Liver (tissue), 9 donors: ENCODE results near the gene FBXL2. TPM values are rescaled to one million over a fixed set of nuclear protein-coding genes. Genes with fewer than 3 reads are reported as not detected.
"Not testable (repeated sequence)": the region's sequence is repeated elsewhere in the genome, so short reads cannot be mapped to it uniquely, and the experiment has no call there.

Source experiments
- DNase-seq: peaks from one replicate; pipeline ENCODE4 v3.0.0-alpha.2; 2017; ENCODE audit warnings: low spot score
- H3K27ac ChIP-seq, 2 donors: one replicate each; pipeline ENCODE4 v1.7.0; 2013; ENCODE audit warnings: inconsistent platforms in 2 of 2, low read length in 2 of 2, control low read depth in 1 of 2, low read depth in 1 of 2, mild to moderate bottlenecking in 1 of 2
- H3K27me3 ChIP-seq, 4 donors: one replicate each; pipeline versions ENCODE4 v1.6.1 to v1.7.0; 2013; ENCODE audit warnings: low read length in 3 of 4, inconsistent platforms in 1 of 4, mild to moderate bottlenecking in 1 of 4, moderate library complexity in 1 of 4; ENCODE audit not compliant: control insufficient read depth in 4 of 4, insufficient read depth in 4 of 4
- H3K36me3 ChIP-seq, 4 donors: one replicate each; pipeline versions ENCODE4 v1.6.1 to v1.7.0; 2013; ENCODE audit warnings: low read length in 3 of 4, mild to moderate bottlenecking in 3 of 4, low read depth in 1 of 4, moderate library complexity in 1 of 4; ENCODE audit not compliant: control insufficient read depth in 4 of 4, insufficient read depth in 3 of 4
- H3K4me1 ChIP-seq, 4 donors: one replicate each; pipeline versions ENCODE4 v1.6.1 to v1.7.0; 2013; ENCODE audit warnings: low read length in 3 of 4, mild to moderate bottlenecking in 3 of 4, moderate library complexity in 1 of 4; ENCODE audit not compliant: control insufficient read depth in 4 of 4, insufficient read depth in 4 of 4
- H3K4me3 ChIP-seq, 3 donors: one replicate each; pipeline versions ENCODE4 v1.6.1 to v1.7.0; 2013; ENCODE audit warnings: low read length in 3 of 3, control low read depth in 1 of 3, low read depth in 1 of 3, mild to moderate bottlenecking in 1 of 3
- H3K9ac ChIP-seq, 2 donors: one replicate each; pipeline ENCODE4 v1.7.0; 2013; ENCODE audit warnings: low read length in 2 of 2, mild to moderate bottlenecking in 2 of 2, moderate library complexity in 2 of 2, control low read depth in 1 of 2, low read depth in 1 of 2
- H3K9me3 ChIP-seq, 4 donors: one replicate each; pipeline versions ENCODE4 v1.6.1 to v1.7.0; 2013; ENCODE audit warnings: low read length in 3 of 4; ENCODE audit not compliant: control insufficient read depth in 4 of 4
- EGR1 ChIP-seq, 2 donors: IDR thresholded peaks; 2 replicates each; pipeline ENCODE4 v1.6.1; 2016 to 2018; ENCODE audit warnings: antibody characterized with exemption in 2 of 2, low read depth in 2 of 2
- FOXA1 ChIP-seq: IDR thresholded peaks from 2 replicates; pipeline ENCODE4 v1.6.1; 2016; ENCODE audit warnings: antibody characterized with exemption
- FOXA2 ChIP-seq: IDR thresholded peaks from 2 replicates; pipeline ENCODE4 v1.6.1; 2016; ENCODE audit warnings: antibody characterized with exemption
- GABPA ChIP-seq, 2 donors: IDR thresholded peaks in 1 of 2; conservative IDR thresholded peaks in 1 of 2; 2 replicates each; pipeline ENCODE4 v1.6.1; 2016; ENCODE audit warnings: antibody characterized with exemption in 2 of 2, mild to moderate bottlenecking in 1 of 2, moderate library complexity in 1 of 2
- HNF4A ChIP-seq, 2 donors: conservative IDR thresholded peaks; 2 replicates each; pipeline ENCODE4 v1.6.1; 2016; ENCODE audit warnings: antibody characterized with exemption in 2 of 2, mild to moderate bottlenecking in 2 of 2
- HNF4G ChIP-seq: IDR thresholded peaks from 2 replicates; pipeline ENCODE4 v1.6.1; 2016; ENCODE audit warnings: antibody characterized with exemption
- JUND ChIP-seq, 2 donors: IDR thresholded peaks; 2 replicates each; pipeline ENCODE4 v1.6.1; 2016; ENCODE audit warnings: antibody characterized with exemption in 2 of 2
- NR2F2 ChIP-seq: IDR thresholded peaks from 2 replicates; pipeline ENCODE4 v1.6.1; 2016; ENCODE audit warnings: antibody characterized with exemption
- RAD21 ChIP-seq, 2 donors: IDR thresholded peaks; 2 replicates each; pipeline ENCODE4 v1.6.1; 2016; ENCODE audit warnings: antibody characterized with exemption in 2 of 2, mild to moderate bottlenecking in 2 of 2
- RXRA ChIP-seq, 2 donors: IDR thresholded peaks; 2 replicates each; pipeline ENCODE4 v1.6.1; 2017 to 2018; ENCODE audit warnings: antibody characterized with exemption in 2 of 2, mild to moderate bottlenecking in 1 of 2
- SP1 ChIP-seq: IDR thresholded peaks from 2 replicates; pipeline ENCODE4 v1.6.1; 2018; ENCODE audit warnings: antibody characterized with exemption, mild to moderate bottlenecking
- TAF1 ChIP-seq: conservative IDR thresholded peaks from 2 replicates; pipeline ENCODE4 v1.6.1; 2016; ENCODE audit warnings: antibody characterized with exemption, mild to moderate bottlenecking
- YY1 ChIP-seq: IDR thresholded peaks from 2 replicates; pipeline ENCODE4 v1.6.1; 2016; ENCODE audit warnings: antibody characterized with exemption, mild to moderate bottlenecking
- WGBS: extraction: QIAGEN DNeasy Blood & Tissue Kit; methylation state at CpG from one replicate; pipeline ENCODE4 v1.1.7; 2013; 5-methylcytosine and 5-hydroxymethylcytosine counted together
- polyA plus RNA-seq, 2 donors: library from polyadenylated mRNA; stranded (reverse) in 1 of 2; unstranded in 1 of 2; fragments of 200-250 nt in 1 of 2; fragments of >200 nt in 1 of 2; fragmentation: Nextera tagmentation in 1 of 2; extraction: Ambion mirVana in 1 of 2; gene quantifications; one replicate each; pipeline versions ENCODE4 v1.2.1 to v1.2.3, GENCODE V29; 2013 to 2015
- total RNA-seq, 2 donors: library from RNA; depleted of rRNA; stranded (reverse); fragments of >200 nt; gene quantifications; one replicate each; pipeline ENCODE4 v1.2.3, GENCODE V29; 2014
- TF ChIP-seq, protein P1 (sequence below): fragments of 150-350 bp; IDR thresholded peaks from 2 replicates; pipeline ENCODE4 v1.5.1; 2017; ENCODE audit warnings: improper control_type of control experiment, low read depth, low read length; ENCODE audit not compliant: missing input control
- TF ChIP-seq, protein P2 (sequence below): IDR thresholded peaks from 2 replicates; pipeline ENCODE4 v1.6.1; 2016; ENCODE audit warnings: antibody characterized with exemption
- TF ChIP-seq, protein P3 (sequence below): IDR thresholded peaks from 2 replicates; pipeline ENCODE4 v1.6.1; 2016; ENCODE audit warnings: antibody characterized with exemption, mild to moderate bottlenecking
- TF ChIP-seq, protein P4 (sequence below): IDR thresholded peaks from 2 replicates; pipeline ENCODE4 v1.6.1; 2016; ENCODE audit warnings: antibody characterized with exemption
- donor health status: healthy.
- donor health status: healthy.
- donor health status: healthy.
- donor health status: healthy.
- donor health status: healthy.

FBXL2 gene
- total and polyA plus RNA-seq, 4 donors = 0.24 to 1.3 (median 0.81) TPM

DNA sequence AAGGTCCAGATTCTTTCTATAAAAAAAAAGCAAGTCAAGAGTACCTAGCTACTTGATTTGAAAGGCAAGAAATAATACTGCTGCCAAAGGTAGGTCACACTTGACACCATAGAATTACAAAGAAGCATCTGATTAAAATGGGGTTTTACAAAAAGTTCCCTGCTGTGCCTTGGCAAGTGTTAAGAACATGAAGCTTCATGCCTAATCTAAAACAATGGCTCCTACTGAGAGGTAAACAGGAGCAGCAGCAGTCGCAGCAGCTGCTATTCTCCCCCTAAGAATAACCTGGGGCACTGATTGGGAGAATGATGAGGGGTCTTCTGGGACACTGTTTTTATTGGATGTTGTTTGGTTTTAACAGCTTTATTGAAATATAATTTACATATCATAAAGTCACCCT lies 148.8 kb downstream of the FBXL2 start:
- Histone ChIP-seq H3K27me3 (no peaks in the 10 kb centered on the region), H3K4me3 (no peak overlapping the region), H3K4me1 (peaks cover 4 to 38% (median 14%) of the 10 kb centered on the region in 4 donors), H3K36me3 (peaks cover 0 to 5% (median 0%) of the 10 kb centered on the region in 4 donors), H3K9me3 (no peaks in the 10 kb centered on the region), H3K27ac (no peak overlapping the region), H3K9ac (no peak overlapping the region)
- no peak for DNase-seq
- WGBS = 92% methylated on average over 1 of the region's 1 CpG
- TF ChIP-seq, protein P1, sequence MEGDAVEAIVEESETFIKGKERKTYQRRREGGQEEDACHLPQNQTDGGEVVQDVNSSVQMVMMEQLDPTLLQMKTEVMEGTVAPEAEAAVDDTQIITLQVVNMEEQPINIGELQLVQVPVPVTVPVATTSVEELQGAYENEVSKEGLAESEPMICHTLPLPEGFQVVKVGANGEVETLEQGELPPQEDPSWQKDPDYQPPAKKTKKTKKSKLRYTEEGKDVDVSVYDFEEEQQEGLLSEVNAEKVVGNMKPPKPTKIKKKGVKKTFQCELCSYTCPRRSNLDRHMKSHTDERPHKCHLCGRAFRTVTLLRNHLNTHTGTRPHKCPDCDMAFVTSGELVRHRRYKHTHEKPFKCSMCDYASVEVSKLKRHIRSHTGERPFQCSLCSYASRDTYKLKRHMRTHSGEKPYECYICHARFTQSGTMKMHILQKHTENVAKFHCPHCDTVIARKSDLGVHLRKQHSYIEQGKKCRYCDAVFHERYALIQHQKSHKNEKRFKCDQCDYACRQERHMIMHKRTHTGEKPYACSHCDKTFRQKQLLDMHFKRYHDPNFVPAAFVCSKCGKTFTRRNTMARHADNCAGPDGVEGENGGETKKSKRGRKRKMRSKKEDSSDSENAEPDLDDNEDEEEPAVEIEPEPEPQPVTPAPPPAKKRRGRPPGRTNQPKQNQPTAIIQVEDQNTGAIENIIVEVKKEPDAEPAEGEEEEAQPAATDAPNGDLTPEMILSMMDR = no peak
- TF ChIP-seq RAD21 (IDR thresholded peaks at IDR 0.05) = no peak

DNA sequence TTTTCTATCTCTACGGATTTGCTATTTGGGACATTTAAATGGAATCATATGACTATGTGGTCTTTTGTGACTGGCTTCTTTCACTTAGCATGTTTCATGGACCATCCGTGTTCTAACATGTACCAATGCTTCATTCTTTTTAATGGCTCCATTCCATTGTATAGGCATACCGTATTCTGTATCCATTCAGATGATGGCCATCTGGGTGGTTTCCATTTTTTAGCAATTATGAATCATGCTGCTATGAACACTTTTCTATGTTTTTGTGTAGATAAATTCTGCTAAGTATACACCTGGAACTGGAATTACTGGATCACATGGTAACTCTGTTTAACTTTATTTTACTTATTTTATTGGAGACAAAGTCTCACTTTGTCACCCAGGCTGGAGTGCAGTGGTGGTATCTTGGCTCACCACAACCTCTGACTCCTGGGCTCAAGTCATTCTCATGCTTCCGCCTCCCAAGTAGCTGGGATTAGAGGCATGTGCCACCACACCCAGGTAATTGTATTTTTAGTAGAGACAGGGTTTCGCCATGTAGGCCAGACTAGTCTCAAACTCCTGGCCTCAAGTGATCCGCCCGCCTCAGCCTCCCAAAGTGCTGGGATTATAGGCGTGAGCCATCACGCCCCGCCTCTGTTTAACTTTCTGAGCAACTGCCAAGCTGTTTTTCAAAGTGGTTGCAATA lies 149.5 kb downstream of the FBXL2 start:
- H3K4me3 ChIP-seq = no peak overlapping the region
- no peak for DNase-seq
- H3K4me1 ChIP-seq = peaks cover 4 to 43% (median 14%) of the 10 kb centered on the region in 4 donors
- WGBS = 86% methylated on average over 10 of the region's 10 CpGs
- peaks cover 0 to under 1% (median 0%) of the 10 kb centered on the region in 4 donors for H3K36me3 ChIP-seq
- H3K27me3 ChIP-seq = no peaks in the 10 kb centered on the region
- TF ChIP-seq HNF4A (conservative IDR thresholded peaks at IDR 0.05) = no peak
- TF ChIP-seq SP1 = no peak
- TF ChIP-seq HNF4G = no peak
- H3K27ac ChIP-seq = no peak overlapping the region
- H3K9ac ChIP-seq = no peak overlapping the region
- H3K9me3 ChIP-seq = no peaks in the 10 kb centered on the region

DNA sequence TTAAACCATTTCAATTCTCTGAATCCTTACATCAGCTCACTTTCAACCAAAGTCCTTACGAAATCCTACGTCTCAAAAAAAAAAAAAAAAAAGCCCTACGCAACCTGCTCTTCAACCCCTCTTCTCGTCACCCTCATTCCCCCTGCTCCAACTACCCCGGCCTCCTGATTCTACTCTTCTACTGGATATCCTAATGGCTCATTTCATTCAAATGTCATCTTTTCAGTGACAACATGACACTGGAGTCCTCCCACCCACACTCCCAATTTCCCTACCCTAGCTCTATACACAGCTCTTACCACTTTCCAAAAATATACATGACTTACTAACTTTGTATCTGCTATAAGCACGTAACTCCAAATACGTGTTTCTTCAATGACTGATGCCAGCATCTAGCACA lies 151.5 kb downstream of the FBXL2 start:
- TF ChIP-seq HNF4A (conservative IDR thresholded peaks at IDR 0.05) (no peak), JUND (IDR thresholded peaks at IDR 0.05) (no peak), SP1 (no peak), FOXA1 (no peak), GABPA (IDR thresholded peaks at IDR 0.05 in 1 of 2, conservative IDR thresholded peaks at IDR 0.05 in 1 of 2) (no peak), FOXA2 (no peak), HNF4G (no peak), RAD21 (IDR thresholded peaks at IDR 0.05) (no peak), NR2F2 (no peak), TAF1 (no peak), EGR1 (IDR thresholded peaks at IDR 0.05; ENCODE audit: low read depth in 2 of 2) (no peak), RXRA (IDR thresholded peaks at IDR 0.05) (no peak), YY1 (no peak)
- TF ChIP-seq, protein P2, sequence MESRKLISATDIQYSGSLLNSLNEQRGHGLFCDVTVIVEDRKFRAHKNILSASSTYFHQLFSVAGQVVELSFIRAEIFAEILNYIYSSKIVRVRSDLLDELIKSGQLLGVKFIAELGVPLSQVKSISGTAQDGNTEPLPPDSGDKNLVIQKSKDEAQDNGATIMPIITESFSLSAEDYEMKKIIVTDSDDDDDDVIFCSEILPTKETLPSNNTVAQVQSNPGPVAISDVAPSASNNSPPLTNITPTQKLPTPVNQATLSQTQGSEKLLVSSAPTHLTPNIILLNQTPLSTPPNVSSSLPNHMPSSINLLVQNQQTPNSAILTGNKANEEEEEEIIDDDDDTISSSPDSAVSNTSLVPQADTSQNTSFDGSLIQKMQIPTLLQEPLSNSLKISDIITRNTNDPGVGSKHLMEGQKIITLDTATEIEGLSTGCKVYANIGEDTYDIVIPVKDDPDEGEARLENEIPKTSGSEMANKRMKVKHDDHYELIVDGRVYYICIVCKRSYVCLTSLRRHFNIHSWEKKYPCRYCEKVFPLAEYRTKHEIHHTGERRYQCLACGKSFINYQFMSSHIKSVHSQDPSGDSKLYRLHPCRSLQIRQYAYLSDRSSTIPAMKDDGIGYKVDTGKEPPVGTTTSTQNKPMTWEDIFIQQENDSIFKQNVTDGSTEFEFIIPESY = no peak
- TF ChIP-seq, protein P3, sequence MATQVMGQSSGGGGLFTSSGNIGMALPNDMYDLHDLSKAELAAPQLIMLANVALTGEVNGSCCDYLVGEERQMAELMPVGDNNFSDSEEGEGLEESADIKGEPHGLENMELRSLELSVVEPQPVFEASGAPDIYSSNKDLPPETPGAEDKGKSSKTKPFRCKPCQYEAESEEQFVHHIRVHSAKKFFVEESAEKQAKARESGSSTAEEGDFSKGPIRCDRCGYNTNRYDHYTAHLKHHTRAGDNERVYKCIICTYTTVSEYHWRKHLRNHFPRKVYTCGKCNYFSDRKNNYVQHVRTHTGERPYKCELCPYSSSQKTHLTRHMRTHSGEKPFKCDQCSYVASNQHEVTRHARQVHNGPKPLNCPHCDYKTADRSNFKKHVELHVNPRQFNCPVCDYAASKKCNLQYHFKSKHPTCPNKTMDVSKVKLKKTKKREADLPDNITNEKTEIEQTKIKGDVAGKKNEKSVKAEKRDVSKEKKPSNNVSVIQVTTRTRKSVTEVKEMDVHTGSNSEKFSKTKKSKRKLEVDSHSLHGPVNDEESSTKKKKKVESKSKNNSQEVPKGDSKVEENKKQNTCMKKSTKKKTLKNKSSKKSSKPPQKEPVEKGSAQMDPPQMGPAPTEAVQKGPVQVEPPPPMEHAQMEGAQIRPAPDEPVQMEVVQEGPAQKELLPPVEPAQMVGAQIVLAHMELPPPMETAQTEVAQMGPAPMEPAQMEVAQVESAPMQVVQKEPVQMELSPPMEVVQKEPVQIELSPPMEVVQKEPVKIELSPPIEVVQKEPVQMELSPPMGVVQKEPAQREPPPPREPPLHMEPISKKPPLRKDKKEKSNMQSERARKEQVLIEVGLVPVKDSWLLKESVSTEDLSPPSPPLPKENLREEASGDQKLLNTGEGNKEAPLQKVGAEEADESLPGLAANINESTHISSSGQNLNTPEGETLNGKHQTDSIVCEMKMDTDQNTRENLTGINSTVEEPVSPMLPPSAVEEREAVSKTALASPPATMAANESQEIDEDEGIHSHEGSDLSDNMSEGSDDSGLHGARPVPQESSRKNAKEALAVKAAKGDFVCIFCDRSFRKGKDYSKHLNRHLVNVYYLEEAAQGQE = no peak
- TF ChIP-seq, protein P4, sequence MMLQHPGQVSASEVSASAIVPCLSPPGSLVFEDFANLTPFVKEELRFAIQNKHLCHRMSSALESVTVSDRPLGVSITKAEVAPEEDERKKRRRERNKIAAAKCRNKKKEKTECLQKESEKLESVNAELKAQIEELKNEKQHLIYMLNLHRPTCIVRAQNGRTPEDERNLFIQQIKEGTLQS = no peak
- Histone ChIP-seq H3K36me3 (no peaks in the 10 kb centered on the region), H3K4me3 (no peak overlapping the region), H3K9ac (no peak overlapping the region), H3K27me3 (no peaks in the 10 kb centered on the region), H3K4me1 (peaks cover 11 to 50% (median 22%) of the 10 kb centered on the region in 4 donors), H3K9me3 (no peaks in the 10 kb centered on the region), H3K27ac (no peak overlapping the region)
- WGBS = 58% methylated on average over 7 of the region's 7 CpGs
- DNase-seq = no peak

DNA sequence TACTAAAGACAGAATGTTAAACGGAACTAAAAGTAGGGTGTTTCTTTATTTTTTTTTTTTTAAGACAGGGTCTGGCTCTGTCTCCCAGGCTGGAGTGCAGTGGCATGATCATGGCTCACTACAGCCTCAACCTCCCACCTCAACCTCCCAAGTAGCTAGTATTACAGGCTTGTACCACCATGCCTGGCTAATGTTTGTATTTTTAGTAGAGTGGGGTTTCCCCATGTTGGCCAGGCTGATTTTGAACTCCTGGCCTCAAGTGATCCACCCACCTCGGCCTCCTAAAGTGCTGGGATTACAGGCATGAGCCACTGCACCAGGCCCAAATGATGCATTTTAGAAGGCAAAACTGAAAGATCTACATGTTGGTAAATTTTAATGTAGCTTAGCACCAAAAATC lies 152.1 kb downstream of the FBXL2 start:
- H3K27ac ChIP-seq, DNase-seq, H3K4me3 ChIP-seq, H3K36me3 ChIP-seq, H3K9ac ChIP-seq, H3K27me3 ChIP-seq, H3K9me3 ChIP-seq: not testable (repeated sequence)
- WGBS = 62% methylated on average over 2 of the region's 2 CpGs
- H3K4me1 ChIP-seq = peaks cover 12 to 53% (median 24%) of the 10 kb centered on the region in 4 donors
